ENCODE data around the gene KCTD13.

DNA sequence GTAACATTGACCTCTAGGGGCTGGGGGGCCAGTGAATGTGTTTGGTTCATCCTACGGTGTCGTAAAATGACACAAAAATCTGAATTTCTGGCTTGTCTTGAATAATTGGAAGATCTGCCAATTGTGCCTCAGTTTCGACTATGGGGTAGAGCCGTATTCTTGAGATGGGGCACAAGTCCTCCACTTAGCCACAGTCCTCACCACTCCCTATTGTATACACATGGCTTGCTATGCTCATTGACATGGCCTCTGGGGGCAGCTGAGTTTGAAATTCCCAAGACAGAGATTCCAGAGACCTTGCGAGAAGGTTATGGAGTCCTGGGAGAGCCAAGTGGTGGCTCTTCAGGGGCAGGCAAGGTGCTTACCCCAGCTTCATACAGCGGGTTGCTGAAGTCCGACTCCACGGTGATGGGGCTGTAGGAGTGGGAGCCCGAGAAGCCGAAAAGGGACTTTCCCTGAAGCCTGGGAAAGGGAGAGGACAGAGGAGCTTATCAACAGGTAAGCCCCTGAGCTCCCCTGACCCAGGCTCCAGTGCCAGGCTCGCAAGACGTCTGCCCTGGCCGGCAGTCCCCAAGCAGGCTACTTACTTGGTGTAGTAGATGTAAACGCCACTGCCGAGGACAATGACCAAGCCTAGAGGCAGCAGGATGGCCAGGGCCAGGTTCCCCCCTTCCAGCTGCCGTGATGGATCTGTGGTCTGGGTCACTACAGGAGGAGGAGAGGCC lies 54.0 kb downstream of the KCTD13 start:
- TF ChIP-seq, protein P1, sequence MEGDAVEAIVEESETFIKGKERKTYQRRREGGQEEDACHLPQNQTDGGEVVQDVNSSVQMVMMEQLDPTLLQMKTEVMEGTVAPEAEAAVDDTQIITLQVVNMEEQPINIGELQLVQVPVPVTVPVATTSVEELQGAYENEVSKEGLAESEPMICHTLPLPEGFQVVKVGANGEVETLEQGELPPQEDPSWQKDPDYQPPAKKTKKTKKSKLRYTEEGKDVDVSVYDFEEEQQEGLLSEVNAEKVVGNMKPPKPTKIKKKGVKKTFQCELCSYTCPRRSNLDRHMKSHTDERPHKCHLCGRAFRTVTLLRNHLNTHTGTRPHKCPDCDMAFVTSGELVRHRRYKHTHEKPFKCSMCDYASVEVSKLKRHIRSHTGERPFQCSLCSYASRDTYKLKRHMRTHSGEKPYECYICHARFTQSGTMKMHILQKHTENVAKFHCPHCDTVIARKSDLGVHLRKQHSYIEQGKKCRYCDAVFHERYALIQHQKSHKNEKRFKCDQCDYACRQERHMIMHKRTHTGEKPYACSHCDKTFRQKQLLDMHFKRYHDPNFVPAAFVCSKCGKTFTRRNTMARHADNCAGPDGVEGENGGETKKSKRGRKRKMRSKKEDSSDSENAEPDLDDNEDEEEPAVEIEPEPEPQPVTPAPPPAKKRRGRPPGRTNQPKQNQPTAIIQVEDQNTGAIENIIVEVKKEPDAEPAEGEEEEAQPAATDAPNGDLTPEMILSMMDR (tag by site-specific recombination; IDR thresholded peaks at IDR 0.05): no peak
- TF ChIP-seq ZNF555 (tag by site-specific recombination; conservative IDR thresholded peaks at IDR 0.05): no peak
- TF ChIP-seq, protein P2, sequence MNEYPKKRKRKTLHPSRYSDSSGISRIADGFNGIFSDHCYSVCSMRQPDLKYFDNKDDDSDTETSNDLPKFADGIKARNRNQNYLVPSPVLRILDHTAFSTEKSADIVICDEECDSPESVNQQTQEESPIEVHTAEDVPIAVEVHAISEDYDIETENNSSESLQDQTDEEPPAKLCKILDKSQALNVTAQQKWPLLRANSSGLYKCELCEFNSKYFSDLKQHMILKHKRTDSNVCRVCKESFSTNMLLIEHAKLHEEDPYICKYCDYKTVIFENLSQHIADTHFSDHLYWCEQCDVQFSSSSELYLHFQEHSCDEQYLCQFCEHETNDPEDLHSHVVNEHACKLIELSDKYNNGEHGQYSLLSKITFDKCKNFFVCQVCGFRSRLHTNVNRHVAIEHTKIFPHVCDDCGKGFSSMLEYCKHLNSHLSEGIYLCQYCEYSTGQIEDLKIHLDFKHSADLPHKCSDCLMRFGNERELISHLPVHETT (tag by site-specific recombination; IDR thresholded peaks at IDR 0.05): no peak
- TF ChIP-seq YY1 (tag by site-specific recombination; IDR thresholded peaks at IDR 0.05): no peak
